ENCODE results near the gene STAT5A. TPM values are rescaled to one million over a fixed set of nuclear protein-coding genes. Genes with fewer than 3 reads are reported as not detected.

Gene STAT5A
- total RNA-seq, 1 experiment from 2014 or later = not detected

DNA sequence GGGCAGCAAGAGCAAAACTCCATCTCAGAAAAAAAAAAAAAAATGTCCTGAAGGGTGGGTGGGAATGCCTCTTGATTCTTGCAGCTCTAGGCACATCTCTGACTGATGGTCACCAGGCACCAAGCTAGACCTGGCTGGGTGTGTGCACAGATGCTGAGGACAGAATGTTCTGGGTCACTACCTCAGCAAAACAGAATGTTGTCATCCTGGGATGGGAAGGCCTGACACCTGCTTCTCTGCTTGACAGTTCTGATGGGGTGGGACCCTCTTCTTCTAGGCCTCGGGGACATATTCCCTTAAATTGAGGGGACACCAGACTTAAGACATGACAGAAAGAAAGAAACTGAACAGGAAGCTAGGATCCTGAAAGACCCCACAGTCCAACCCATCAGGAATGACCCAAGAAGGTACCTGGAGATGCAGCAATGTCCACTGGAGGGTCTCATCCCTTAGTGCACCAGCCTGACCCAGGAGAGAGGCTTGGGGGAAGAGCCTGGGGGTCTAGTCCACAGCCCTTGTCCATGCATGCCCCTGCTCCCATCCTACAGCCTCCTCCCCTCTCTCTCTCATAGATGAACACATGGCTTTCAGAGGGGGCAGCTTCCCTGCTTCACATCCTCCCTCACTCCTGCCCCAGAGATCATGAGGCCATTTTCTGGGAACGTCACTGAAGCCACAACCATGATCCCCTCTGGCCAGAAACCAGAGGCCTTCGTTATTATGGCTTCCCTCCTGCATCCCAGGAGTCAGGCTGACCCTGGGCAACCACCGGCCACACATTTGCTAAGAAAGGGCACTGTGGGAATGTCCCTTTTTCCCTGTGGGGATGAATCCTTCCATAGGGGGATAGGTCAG, 8.3 kb upstream of the STAT5A start:
- in situ Hi-C loops (cut with HindIII; ENCODE audit: low pct_unique_long_range_greater_than_20kb, low sequenced_read_pairs) = loop anchor here (10.0 kb wide), 1 partner anchor 75 kb away; no protein-coding TSS in a partner anchor
- DNase-seq (ENCODE audit: low read depth) = no peak

DNA sequence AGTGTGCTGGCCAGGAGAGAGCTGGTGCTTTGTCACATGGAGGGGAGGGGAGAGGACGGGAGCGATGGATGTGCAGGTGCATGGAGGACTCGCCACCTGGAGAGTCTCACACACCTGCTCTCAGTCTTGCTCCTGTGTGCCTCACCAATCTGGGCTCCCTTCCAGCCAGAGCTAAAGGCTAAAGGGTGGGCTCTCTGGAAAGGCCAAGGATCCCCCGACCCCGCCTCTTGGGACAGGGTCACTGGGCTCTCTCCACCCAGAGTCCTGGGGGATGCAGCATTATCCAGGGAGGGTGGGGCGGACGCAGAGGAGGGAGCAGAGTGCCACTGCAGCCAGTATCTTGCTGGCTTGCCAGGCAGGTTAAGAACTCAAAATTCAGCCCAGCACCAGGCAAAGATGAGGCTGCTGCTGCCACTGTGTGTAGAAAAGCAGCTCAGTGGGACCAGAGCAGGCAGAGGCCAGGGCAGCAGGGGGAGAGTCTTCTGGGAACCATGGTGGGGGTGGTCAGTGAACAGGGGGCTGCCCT, 6.7 kb upstream of the STAT5A start:
- in situ Hi-C loops (cut with HindIII; ENCODE audit: low pct_unique_long_range_greater_than_20kb, low sequenced_read_pairs) = no loop called here
- DNase-seq (ENCODE audit: low read depth) = no peak

DNA sequence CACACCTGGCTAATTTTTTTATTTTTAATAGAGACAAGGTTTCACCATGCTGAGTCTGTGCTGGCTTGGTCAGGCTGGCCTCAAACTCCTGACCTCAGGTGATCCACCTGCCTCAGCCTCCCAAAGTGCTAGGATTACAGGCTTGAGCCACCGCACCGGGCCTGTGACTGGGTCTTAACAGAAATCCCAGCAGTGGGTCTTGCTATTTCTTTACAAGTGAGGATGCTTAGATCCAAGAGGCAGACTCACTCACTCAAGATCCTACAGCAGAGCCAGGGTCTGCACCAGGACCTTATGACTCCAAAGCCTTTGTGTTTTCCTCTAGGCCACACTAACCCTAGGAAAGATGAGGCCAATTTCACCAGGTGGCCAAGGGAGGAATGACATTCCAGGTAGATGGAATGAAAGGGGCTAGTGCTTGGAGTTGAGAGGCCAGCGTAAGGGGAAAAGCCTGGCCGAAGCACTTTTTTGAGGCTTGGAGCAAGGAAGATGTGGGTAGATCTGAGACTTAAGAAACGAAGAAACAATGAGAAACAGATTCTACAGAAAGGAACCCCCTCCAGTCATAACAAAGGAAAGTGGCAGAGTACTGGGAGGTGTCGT, 5.7 kb upstream of the STAT5A start:
- no peak for DNase-seq (ENCODE audit: low read depth)
- in situ Hi-C loops (cut with HindIII; ENCODE audit: low pct_unique_long_range_greater_than_20kb, low sequenced_read_pairs) = no loop called here

DNA sequence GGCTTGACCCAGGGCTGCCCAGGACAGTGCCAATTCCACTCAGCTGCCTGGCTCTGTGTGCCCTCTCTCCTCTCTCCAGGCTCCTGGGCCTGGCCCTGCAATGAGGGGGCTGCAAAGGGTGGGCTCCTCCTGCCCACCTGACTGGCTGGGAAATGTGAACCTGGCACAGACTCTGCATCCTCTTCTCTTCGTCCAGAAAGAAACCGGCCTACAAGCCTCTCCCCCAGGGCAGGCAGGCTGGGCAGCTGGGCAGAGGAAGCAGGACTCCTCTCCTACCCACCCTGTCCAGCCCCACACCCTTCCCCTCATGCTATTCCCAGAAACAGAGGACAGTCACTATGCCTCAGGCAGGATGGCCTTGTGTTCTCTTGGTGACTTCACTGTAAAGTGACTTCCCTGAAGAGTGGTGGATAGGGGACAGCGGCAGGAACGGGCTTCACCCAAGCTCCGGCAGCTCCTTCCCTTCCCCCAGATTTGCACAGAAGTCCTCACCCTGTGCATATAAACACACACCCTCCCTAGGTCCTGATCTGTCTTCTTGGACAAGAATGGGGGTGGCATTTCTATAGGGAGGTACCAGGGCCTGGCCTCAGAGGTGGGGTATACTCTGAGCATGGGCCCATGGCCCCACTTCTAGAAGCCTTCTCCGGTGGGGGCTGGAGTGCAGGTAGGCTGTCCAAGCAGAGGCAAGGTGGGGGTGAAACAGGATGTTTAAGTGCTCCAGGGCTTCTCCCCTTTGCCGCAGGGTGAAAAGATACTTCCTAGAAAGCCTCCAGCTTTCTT, 4.9 kb upstream of the STAT5A start:
- in situ Hi-C loops (cut with HindIII; ENCODE audit: low pct_unique_long_range_greater_than_20kb, low sequenced_read_pairs) = no loop called here

DNA sequence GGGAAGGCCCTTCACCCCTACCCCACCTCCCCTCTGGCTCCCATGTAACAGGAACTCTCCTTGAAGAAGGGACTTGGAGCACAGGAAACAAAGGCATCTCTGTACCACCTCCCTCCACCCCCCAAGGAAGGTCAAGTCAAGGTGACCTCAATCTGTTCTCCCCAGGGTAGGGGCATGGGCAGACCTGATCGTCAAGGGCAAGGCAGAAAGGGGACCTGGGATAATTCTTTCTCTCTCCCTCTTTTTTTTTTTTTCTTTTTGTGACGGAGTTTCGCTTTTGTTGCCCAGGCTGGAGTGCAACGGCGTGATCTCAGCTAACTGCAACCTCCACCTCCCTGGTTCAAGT, 4.3 kb upstream of the STAT5A start:
- DNase-seq (ENCODE audit: low read depth) = no peak
- in situ Hi-C loops (cut with HindIII; ENCODE audit: low pct_unique_long_range_greater_than_20kb, low sequenced_read_pairs) = no loop called here

More for the DNA sequence above, 4.9 kb upstream of the STAT5A start:
- DNase-seq (ENCODE audit: low read depth) = no peak

DNA sequence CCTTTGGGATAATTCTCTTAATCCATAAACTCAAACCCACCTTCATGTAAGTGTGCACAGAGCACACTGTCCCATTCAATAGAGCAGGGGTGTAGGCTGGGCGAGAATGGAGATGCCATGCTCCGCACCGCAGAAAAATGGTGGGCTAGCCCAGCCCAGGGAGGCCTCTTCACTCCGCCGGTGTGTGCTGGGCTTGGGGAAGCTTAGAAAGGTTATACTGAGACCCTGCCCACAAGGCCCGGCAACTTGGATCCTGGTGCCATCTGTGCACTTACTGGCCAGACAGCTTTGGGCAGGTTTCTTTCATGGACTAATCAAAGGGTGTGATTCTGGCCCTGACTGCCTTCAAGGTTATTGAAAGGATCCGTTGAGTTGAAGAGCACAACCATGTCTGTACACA, 3.7 kb upstream of the STAT5A start:
- no peak for DNase-seq (ENCODE audit: low read depth)
- in situ Hi-C loops (cut with HindIII; ENCODE audit: low pct_unique_long_range_greater_than_20kb, low sequenced_read_pairs) = no loop called here

DNA sequence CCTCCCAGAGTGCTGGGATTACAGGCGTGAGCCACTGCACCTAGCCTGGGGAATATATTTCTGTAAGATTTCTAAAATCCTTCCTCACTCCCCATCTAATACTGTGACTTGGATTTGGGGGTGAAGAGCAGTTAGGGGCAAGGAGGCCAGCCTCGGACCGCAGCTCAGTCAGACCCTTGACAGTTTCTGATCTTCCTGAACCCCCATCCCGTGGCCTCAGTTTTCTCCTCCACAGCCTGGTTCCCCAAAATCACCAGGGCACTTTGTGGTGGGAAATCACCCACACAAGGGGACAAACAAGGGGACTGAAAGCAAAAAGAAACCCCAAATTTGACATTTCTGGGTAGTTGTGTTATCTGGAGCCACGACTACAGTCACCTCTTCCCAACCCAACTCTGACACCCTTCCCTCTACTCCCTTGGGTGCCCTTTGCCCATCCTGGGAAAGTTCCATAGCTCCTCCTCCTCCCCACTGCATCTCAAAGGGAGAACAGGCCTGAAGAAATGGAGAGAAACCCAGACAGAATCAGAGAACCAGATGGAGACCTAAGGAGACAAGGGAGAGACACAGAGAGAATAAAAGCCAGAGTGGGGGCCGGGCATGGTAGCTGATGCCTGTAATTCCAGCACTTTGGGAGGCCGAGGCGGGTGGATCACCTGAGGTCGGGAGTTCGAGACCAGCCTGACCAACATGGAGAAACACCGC, 2.8 kb upstream of the STAT5A start:
- in situ Hi-C loops (cut with HindIII; ENCODE audit: low pct_unique_long_range_greater_than_20kb, low sequenced_read_pairs) = no loop called here

DNA sequence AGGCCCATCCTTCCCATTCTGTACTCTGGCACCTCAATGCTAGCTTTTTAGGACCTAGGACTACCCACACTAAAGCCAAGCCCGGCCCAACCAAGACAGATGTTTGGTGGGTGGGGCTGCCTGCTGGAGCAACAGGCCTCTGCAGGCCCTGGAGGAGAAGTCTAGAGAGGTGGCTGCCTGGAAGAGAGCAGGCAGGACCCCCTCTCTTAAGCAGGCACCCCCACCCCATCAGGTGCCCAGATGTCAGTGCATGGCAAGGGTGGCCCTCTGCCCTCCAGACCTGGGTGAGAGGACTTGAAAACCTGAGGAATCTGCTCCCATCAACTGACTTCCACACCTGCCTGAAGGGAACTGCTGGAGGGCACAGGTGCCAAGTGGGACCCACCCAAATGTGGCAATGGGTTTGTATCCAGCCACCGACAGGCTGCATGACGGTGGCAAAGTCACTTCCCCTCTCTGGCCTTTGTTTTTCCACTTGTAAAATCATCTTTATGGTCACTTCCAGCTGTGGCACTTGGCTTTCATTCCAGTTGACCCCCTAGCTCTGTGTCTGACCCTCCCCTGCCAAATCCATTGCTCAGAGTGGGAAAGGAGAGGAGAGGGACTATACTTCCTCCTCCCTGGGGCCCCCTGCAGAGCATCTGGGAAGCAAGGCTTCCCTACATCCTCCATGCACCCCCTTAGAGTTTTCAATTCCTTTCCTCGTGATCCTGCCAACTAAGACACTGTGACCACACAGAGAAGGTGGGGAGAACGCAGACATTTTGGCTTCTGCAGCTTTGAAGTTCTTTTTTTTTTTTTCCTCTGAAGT, 1.7 kb upstream of the STAT5A start:
- DNase-seq (ENCODE audit: low read depth) = no peak
- in situ Hi-C loops (cut with HindIII; ENCODE audit: low pct_unique_long_range_greater_than_20kb, low sequenced_read_pairs) = no loop called here

More for the DNA sequence above, 2.8 kb upstream of the STAT5A start:
- DNase-seq (ENCODE audit: low read depth) = no peak

DNA sequence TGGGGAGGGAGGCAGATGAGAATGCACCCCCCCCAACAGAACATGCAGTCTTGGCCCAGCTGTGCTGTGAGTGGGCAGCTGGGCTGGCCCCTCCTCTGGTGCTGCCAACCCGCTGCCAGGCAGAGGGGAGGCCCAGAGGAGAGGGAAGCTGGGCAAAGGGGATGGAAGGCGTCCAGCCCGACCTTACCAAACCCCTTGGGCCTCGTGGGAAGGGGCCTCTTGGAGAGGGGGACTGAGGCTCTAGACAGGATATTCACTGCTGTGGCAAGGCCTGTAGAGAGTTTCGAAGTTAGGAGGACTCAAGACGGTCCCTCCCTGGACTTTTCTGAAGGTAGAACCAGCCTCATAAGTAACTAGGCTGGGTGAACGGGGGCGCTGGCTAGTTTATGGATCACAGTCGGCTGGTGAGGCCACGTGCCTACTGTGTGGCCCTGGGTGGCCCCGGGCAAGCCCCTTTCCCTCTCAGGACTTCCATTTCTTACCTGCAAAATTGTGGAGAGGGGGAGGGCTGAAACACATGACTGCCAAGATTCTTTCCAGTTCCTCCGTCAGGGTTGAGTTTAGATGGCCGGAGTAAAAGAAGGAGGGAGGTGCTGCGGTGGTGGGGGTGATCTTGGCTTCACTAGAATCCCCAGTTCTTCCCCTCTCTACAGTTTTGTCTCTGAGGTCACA, 857 bp upstream of the STAT5A start:
- no peak for DNase-seq (ENCODE audit: low read depth)
- in situ Hi-C loops (cut with HindIII; ENCODE audit: low pct_unique_long_range_greater_than_20kb, low sequenced_read_pairs) = no loop called here

DNA sequence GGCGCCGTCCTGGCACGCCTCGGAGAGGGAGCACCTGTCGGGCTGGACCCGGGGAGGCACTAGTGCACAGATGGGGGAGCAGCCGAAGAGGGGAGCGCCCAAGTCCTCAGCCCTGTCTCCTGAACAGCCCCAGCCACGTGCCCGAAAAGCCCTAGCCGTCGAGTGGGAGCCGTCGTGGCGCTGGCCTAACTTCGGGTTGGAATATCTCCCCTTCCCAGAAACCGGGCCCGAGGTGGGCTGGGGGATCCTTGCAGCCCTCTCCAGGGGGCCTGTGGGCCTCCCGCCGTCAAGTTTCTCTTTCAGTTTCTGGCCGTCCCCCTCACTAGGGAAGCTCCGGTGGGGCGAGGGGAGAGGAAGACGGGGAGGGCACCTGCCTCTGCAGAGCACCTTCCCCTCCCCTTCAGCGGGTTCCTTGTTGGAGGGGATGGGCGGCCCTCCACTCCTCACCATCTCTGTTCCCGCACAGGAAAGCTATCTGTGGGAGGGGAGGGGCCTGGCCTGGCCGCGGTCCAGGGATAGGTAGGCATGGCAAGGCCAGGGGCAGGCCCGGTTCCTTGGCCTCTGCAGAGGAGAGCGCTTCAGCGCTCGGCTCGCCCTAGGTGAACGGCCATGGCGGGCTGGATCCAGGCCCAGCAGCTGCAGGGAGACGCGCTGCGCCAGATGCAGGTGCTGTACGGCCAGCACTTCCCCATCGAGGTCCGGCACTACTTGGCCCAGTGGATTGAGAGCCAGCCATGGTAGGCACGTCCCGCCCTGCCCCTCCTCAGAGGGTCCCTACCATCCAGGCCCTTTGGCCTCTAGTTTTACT, 709 bp downstream of the STAT5A start:
- in situ Hi-C loops (cut with HindIII; ENCODE audit: low pct_unique_long_range_greater_than_20kb, low sequenced_read_pairs) = no loop called here
- DNase-seq (ENCODE audit: low read depth) = no peak

DNA sequence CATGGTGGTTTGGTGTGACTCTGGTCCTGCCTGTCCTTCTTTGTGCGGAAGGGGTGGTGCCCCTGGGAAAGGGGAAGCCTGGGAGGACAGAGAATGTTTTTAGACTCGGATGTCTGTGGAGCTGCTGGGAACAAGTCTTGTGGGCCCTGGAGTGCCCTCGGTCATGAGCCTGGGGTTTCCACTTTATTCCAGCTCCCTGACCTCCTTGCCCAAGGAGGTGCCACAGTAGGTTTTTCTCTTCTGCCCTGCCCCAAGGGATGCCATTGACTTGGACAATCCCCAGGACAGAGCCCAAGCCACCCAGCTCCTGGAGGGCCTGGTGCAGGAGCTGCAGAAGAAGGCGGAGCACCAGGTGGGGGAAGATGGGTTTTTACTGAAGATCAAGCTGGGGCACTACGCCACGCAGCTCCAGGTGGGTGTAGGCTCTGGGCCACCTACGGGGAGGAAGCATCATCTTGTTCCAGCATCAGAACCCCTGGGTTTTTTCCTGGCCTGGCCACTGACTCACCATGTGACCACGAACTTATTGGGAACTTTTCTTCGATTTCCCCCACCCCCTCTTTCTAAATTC, 1.4 kb downstream of the STAT5A start:
- in situ Hi-C loops (cut with HindIII; ENCODE audit: low pct_unique_long_range_greater_than_20kb, low sequenced_read_pairs) = no loop called here
- DNase-seq (ENCODE audit: low read depth) = no peak

DNA sequence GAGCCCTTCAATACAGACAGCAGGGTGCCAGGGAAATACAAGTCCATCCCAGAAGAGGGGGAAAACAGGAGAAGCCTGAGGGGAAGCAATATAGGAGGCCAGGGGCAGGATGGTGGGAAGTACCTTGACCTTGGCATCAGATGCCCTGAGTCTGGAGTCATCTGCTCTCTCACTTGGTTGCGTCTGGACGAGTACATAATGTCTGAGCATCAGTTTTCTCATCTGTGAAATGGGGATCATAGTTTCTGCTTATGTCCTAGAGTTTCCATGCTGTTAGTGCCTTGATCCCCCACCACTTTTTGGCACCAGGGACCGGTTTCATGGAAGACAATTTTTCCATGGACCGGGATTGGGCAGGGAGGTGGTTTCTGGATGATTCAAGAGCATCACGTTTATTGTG, 2.3 kb downstream of the STAT5A start:
- DNase-seq (ENCODE audit: low read depth) = no peak
- in situ Hi-C loops (cut with HindIII; ENCODE audit: low pct_unique_long_range_greater_than_20kb, low sequenced_read_pairs) = no loop called here

DNA sequence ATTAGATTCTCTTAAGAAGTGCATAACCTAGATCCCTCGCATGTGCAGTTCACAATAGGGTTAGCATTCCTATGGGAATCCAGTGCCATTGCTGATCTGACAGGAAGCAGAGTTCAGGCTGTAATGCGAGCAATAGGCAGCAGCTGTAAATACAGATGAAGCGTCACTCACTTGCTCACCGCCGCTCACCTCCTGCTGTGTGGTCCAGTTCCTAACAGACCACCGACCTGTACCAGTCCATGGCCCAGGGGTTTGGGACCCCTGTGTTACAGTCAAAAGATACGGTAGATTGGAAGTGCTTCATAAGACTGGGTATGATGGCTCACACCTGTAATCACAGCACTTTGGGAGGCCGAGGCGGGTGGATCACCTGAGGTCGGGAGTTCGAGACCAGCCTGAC, 2.8 kb downstream of the STAT5A start:
- DNase-seq (ENCODE audit: low read depth) = no peak
- in situ Hi-C loops (cut with HindIII; ENCODE audit: low pct_unique_long_range_greater_than_20kb, low sequenced_read_pairs) = no loop called here

DNA sequence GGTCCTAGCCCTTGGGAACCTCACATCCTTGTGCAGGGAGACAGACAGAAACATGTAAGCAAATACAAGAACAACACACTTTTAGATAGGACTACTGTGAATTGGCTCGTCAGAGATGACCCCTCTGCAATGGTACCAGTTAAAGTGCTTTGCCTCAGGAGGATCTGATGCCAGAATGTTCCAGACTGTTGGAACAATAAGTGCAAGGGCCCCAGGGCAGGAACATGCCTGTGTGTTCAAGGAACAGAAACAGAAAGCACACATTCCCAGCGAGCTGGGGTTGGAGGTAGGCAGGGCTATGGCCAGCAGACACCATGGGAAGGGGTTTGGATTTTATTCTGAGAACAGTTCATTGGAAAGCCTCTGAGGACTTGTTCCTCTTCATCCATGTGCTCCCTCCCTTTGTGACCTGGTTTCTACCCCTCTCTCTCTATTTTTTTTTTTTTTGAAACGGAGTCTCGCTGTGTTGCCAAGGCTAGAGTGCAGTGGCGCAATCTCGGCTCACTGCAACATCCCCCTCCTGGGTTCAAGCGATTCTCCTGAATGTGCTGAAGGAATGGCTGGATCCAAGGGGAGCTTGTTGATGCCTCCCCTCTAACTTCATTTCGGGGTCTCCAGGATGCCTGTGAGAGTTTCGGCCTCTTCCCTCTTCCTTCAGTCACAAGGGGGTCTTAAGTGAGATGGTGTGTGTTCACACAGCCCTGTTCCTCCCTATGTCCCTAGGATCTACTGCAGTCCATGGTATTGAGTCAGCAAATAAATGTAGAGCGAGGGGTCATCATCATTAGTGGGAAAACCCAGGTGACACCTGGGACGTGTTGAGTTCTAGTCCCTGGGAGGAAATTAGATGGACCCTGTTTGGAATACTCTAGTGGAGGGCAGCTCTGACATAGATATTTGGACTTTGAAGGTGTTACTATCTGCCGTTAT, 6.4 kb downstream of the STAT5A start:
- in situ Hi-C loops (cut with HindIII; ENCODE audit: low pct_unique_long_range_greater_than_20kb, low sequenced_read_pairs) = no loop called here

DNA sequence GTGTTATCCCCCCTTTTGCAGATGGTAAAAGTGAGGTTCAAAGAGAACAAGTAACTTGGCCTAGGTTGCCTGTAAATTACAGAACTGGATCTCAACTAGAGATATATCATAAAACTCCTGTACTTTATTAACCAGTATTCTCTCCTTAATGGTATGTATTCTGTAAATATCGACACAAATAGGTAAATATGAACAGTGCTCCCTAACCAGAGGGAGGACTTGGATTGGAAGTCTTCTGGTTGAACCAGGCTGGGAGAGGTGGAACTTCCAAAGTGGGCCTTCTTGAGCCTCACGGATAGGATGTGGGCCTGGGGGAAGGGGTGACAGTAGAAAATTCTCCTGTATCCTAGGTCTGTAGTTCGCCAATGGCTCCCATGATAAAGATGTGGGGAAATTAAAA, 7.7 kb downstream of the STAT5A start:
- in situ Hi-C loops (cut with HindIII; ENCODE audit: low pct_unique_long_range_greater_than_20kb, low sequenced_read_pairs) = no loop called here
- DNase-seq (ENCODE audit: low read depth) = no peak

More for the DNA sequence above, 6.4 kb downstream of the STAT5A start:
- no peak for DNase-seq (ENCODE audit: low read depth)
